Thoracic aorta endothelial cell (primary cell): Measurements from ENCODE around the gene OR4L1. TPM values are rescaled to one million over a fixed set of nuclear protein-coding genes. Genes with fewer than 3 reads are reported as not detected.

ENCODE experiments used
- small RNA-seq: library from RNA; depleted of rRNA; stranded (forward); fragments of <200 nt; gene quantifications from one replicate; pipeline ENCODE3, GENCODE V24; 2012
- total RNA-seq: library from RNA; depleted of rRNA; stranded (reverse); fragments of >200 nt; gene quantifications from 2 replicates; pipeline ENCODE4 v1.2.3, GENCODE V29; 2012

Gene OR4L1, protein sequence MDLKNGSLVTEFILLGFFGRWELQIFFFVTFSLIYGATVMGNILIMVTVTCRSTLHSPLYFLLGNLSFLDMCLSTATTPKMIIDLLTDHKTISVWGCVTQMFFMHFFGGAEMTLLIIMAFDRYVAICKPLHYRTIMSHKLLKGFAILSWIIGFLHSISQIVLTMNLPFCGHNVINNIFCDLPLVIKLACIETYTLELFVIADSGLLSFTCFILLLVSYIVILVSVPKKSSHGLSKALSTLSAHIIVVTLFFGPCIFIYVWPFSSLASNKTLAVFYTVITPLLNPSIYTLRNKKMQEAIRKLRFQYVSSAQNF
- total RNA-seq = not detected in 2 replicates

GRCh38 chr14:20059745-20060144, at the start of gene OR4L1:
Gene OR4L1 (plus strand): TSS chr14:20060045. CDS start chr14:20060045, 0 bp downstream.

DNA sequence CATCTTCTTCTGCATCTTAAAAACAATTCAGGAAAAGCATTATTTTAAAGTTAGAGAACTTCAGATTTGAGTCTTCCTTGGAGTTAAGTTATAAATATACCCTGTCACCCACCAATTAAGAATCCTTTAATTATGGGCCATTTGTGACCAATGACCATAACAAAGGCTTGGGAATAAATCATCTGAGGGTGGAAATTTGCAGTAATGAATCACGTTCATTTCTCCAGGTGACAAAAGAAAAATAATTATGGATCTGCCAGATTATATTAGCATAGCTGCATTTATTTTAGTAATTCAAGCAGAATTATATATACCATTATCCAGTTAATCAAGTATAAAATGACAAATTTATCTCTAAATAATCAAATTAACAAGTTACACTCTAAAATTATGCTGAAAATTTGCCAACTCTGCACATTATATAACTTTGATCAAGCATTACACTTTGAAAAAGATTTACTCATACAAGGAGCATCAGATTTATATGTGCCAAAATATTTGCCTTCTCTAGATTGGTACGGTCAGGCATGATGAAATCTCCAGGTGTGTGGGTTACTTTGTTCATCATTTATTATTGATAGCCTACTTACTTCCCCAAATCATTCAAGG, 40.5 kb upstream of the OR4L1 start, which contains the start of gene OR4K14:
TSS of gene OR4K14 (minus strand) at position 51 of the 609 bp plus-strand sequence. CDS start 4,114 bp downstream, outside the sequence.

GRCh38 chr14:20035938-20036337, 23.9 kb upstream of the OR4L1 start, which contains the start of gene OR4K13:
Gene OR4K13 (minus strand): TSS chr14:20036038. CDS start chr14:20034758, 1,280 bp downstream.

DNA sequence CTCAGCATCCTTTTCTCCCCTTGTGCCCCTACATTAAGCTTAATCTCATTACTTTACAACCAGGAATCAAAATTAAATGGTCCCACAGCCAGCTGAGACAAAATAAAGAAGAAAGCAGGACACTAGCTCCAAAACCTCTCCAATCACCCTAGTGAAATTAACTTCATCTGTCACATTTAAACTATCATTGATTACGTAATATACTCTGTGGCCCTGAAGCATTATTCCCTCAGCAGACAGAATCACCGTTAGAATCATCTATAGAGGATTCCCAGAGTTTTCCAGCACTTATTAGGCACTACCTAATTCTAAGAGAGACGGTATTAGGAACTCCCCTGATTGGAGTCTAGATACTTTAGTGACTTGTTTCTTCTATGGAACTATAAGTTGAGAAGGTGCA, 50.6 kb downstream of the OR4L1 start, which contains the start of gene OR4K17:
TSS of gene OR4K17 (plus strand) at position 302 of the 400 bp plus-strand sequence. CDS start 6,761 bp downstream, outside the sequence.

Small RNAs within 50 kb of the gene (small RNA-seq; reads per million reads assigned to genes)
- not detected for gene RNA5SP380

Other genes starting within 250 kb of the OR4L1 start
- gene OR4K2, start 184.9 kb upstream of the OR4L1 start, total RNA-seq = not detected in 2 replicates
- not detected in 2 replicates for gene OR4K5, start 139.4 kb upstream of the OR4L1 start, total RNA-seq
- gene OR4K1, start 129.1 kb upstream of the OR4L1 start, total RNA-seq = not detected in 2 replicates
- gene OR4K15, start 84.5 kb upstream of the OR4L1 start, total RNA-seq = not detected in 2 replicates
- not detected in 2 replicates for gene OR4Q2, start 57.9 kb upstream of the OR4L1 start, total RNA-seq
- gene OR4K14, start 40.7 kb upstream of the OR4L1 start, total RNA-seq = not detected in 2 replicates
- gene OR4K13, start 24.0 kb upstream of the OR4L1 start, total RNA-seq = not detected in 2 replicates
- gene OR4K17, start 50.7 kb downstream of the OR4L1 start, total RNA-seq = not detected in 2 replicates
- gene OR4N5, start 78.8 kb downstream of the OR4L1 start, total RNA-seq = not detected in 2 replicates
- not detected in 2 replicates for gene OR11G2, start 130.9 kb downstream of the OR4L1 start, total RNA-seq
- gene OR11H6, start 163.7 kb downstream of the OR4L1 start, total RNA-seq = not detected in 2 replicates
- gene OR11H7, start 168.9 kb downstream of the OR4L1 start, total RNA-seq = not detected in 2 replicates
- not detected in 2 replicates for gene OR11H4, start 179.2 kb downstream of the OR4L1 start, total RNA-seq
- 17.7 and 28.3 TPM in 2 replicates for gene TTC5, start 245.9 kb downstream of the OR4L1 start, total RNA-seq